GM12872 (cell line): ENCODE data around the gene CCDC87.

ENCODE experiments used
- TF ChIP-seq, protein P1 (sequence below): IDR thresholded peaks from 3 replicates; pipeline ENCODE4 v1.5.1; 2011; ENCODE audit warnings: low read depth, mild to moderate bottlenecking, low read length, moderate library complexity; ENCODE audit not compliant: insufficient read depth

CCDC87 gene

DNA sequence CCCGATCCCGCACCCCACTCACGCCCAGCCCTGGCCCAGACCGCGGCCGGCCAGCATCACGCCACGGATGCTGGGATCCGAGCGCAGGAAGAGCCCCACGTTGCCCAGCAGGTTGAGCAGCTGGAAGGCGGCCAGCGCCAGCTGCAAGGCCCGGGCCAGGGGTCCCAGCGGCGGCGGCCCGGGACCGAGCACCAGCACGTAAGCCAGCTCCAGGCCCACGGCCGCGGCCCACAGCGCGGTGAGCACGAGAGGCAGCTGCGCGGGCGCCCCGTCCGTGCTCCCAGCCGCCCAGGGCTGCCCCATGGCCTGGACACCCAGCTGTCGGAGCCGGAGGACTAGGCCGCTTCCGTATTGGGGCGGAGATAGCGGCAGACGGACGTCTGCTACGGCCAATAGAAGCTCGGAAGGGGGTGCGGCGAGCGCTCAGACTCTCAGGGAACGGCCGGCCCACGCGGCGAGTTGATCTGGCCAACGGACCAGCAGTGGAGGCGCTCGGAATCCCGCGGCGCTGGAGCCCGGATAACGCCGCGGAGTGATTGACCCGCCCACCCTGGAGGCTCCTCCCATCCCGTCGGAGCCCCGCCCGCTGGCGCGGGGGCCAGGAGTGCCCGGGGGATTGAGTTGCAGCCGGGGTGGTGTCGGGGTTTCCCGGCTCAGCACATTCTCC is 47.0 kb downstream of the CCDC87 start, which contains the start of gene ZDHHC24:
ZDHHC24 (minus strand) TSS at position 348 of the 667 bp plus-strand sequence; CDS start at position 303, 45 bp downstream.
- TF ChIP-seq, protein P1, sequence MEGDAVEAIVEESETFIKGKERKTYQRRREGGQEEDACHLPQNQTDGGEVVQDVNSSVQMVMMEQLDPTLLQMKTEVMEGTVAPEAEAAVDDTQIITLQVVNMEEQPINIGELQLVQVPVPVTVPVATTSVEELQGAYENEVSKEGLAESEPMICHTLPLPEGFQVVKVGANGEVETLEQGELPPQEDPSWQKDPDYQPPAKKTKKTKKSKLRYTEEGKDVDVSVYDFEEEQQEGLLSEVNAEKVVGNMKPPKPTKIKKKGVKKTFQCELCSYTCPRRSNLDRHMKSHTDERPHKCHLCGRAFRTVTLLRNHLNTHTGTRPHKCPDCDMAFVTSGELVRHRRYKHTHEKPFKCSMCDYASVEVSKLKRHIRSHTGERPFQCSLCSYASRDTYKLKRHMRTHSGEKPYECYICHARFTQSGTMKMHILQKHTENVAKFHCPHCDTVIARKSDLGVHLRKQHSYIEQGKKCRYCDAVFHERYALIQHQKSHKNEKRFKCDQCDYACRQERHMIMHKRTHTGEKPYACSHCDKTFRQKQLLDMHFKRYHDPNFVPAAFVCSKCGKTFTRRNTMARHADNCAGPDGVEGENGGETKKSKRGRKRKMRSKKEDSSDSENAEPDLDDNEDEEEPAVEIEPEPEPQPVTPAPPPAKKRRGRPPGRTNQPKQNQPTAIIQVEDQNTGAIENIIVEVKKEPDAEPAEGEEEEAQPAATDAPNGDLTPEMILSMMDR = no peak

DNA sequence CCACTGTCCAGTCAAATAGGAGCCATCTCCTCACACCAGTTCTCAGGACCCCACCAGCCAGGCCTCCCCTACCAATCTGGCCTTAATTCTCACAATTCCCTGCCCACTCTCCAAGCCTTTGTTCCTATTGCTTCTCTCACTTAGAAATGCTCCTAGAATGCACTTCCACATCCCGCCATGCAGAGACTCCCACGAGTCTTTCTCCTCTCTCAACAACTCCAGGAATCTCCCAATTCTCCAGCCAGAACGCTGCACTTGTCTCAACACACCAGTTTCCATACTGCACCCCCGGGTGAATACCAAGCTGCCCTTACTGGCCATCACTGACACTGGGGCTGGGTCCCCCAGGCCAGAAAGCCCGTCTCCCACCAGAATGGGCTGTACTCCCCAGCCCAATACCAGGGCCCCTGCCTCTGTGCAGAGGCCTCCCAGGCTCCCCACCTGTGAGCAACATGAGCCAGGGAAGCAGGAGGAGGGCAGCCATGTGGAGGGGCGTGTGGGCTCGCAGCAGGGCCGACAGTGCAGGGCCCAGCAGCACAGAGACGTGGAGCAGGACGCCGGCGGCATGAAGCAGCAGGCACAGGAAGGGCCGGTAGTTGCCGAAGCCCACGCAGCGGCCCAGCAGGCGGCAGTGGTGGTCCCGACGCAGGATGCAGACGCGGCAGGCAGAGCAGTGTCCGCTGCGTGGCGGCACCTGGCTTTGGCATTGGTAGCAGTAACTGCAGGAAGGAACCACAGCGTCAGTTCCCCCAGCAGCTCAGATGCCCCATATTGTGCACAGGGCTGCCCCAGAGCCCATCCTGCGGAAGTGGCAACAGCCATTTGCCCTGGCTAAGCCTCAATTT is 49.4 kb downstream of the CCDC87 start:
- TF ChIP-seq, protein P1 = no peak

DNA sequence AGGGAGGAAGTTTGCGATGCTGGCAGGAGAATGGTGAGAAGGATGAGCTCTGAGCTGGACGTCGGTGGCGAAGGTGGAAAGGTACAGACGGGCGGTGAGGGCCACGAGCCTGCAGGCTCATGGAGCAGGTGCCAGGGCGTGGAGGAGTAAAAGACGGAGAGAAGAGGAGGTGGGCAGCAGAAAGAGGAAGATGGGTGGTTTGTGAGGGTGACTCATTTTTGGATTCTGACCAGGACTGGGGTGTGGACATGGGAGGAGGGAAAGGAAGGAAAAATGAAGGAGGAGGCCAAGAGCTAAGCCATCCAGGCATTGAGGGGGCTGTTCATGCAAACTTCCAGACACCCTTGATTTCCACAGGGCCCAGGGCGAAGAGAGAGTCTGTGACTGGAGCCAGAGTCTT is 50.5 kb downstream of the CCDC87 start:
- TF ChIP-seq, protein P1 = no peak

DNA sequence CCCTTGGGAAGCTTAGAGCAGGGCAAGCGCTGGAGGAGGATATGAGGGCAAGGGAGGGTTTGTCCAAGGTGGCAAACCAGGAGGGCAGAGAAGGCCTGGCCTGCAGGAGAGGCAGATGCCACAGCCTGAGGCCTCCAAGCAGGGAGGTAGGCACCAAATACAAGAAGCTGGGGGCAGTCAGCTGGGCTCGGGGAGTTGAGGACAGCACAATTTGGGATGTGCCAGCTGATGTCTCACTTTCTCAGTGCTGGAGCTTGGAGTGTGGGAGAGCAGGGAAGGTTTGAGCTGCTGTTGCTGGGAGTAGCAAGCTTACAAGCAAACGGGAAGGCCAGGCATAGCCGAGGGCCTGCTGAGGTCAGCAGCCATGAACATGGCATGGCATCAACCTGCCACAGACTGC is 51.0 kb downstream of the CCDC87 start:
- TF ChIP-seq, protein P1 = no peak
